ENCODE data around the gene MCF2L.

Gene MCF2L

GRCh38 chr13:113083402-113084061 lies 114.5 kb downstream of the MCF2L start:
- no peak for DNase-seq (ENCODE audit: low read depth)

DNA sequence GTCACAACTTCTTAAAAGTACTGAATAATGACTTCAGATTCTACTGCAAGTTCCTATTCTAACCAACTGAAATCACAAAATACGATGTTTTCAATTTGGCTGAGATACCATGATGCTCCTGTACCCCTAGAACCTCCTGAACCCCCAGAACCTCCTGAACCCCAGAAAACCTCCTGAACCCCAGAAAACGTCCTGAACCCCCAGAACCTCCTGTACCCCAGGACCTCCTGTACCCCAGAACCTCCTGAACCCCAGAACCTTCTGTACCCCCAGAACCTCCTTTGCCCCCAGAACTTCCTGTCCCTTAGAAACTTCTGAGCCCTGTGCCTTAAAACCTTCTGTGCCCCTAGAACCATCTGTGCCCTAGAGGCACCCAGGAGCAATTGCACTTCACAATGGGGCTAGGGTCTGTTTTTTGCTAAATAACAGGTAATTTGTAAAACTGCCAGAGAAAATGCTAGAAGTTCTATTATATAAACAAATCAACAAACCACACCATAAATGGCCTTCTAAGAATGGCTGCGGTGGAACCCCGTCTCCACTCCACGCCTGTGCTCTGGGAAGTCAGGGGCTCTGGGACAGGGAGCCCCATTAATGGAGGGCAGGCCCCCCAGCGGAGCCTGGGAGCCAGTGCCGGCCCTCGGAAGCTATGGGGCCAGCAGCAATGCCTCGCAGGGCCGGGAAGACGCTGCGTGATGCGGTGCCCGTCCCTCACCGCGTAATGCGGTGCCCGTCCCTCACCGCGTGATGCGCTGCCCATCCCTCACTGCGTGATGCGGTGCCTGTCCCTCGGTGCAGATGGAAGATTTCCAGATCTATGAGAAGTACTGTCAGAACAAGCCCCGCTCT lies 115.3 kb downstream of the MCF2L start:
- DNase-seq (ENCODE audit: low read depth), result no peak

DNA sequence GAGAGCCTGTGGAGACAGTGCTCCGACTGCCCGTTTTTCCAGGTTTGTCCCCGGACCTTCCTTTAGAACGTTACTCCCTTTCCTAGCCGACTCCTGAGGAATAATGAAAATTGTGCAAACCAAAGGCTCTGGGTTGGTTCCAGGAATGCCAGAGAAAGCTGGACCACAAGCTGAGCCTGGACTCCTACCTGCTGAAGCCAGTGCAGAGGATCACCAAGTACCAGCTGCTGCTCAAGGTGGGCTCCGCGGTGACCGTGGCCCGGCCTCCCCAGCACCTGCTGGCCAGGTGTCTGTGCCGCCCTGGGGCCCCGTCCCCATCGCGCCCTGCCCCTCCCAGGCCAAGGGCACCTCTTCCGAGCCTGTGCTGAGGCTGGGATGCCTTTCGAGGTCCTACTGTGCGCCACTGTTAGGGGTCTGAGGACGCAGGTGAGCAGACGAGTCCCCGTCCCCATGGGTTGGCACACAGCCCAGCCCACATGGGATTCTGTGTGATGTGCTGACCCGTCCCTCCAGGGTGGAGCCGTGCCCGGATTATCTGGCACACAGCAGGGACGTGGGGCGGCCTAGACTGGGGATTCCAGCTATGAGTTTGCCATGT lies 116.0 kb downstream of the MCF2L start:
- no peak for DNase-seq (ENCODE audit: low read depth)

DNA sequence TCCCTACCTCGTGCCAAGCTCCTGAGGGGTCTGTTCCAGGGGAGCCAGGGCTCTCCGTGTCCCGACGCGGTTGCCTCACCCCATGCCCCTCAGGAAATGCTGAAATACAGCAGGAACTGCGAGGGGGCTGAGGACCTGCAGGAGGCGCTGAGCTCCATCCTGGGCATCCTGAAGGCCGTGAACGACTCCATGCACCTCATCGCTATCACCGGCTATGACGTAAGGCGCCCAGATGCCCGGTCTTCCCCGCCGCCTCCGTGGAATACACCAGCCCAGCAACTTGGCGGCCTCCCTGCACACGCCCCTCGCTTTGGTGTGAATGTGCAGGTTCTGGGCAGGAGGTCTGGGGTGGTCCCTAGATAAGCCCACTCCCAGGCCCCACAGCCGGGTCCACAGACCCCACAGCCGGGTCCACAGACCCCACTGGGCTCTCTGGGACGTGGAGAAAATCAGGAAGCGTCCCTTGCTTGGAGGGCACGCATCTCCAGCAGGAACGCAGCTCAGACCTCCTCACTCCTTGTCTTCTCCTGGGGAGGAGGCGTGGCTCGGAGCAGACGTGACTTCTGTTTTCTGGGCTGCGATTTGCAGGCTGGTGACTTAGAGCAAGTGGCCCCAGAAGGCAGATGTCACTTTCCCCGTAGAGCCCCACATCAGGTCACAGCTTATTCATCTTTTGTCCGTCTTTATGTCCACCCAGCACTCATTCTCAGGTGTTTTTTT lies 117.2 kb downstream of the MCF2L start:
- no peak for DNase-seq (ENCODE audit: low read depth)

GRCh38 chr13:113086991-113087922 lies 118.2 kb downstream of the MCF2L start:
- no peak for DNase-seq (ENCODE audit: low read depth)

GRCh38 chr13:113087923-113088690 lies 119.1 kb downstream of the MCF2L start:
- DNase-seq (ENCODE audit: low read depth), result no peak

- no peak for DNase-seq (ENCODE audit: low read depth)
Measured at GRCh38 chr13:113088691-113089020, 119.6 kb downstream of the MCF2L start.

- no peak for DNase-seq (ENCODE audit: low read depth)
Measured at GRCh38 chr13:113089693-113090414, 120.8 kb downstream of the MCF2L start.

DNA sequence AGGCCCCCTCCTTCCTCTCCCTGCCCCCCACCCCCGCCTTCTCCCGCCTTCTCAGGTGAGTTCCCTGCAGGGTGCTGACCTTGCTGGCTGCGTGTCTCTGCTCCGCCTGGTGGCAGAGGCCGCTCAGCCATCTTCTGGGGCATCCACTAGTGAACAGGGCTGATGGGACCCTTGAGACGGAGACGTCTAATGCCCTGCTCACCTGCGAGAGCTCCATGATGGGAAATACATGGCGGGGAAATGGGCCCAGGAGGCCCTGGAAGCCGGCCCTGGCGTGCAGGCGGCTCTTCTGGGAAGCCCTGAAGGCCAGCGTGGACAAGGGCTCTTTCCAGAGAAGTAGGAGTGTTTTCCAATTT lies 121.4 kb downstream of the MCF2L start:
- DNase-seq (ENCODE audit: low read depth), result no peak

- DNase-seq (ENCODE audit: low read depth), result no peak
Measured at GRCh38 chr13:113090806-113091205, 121.8 kb downstream of the MCF2L start.

DNA sequence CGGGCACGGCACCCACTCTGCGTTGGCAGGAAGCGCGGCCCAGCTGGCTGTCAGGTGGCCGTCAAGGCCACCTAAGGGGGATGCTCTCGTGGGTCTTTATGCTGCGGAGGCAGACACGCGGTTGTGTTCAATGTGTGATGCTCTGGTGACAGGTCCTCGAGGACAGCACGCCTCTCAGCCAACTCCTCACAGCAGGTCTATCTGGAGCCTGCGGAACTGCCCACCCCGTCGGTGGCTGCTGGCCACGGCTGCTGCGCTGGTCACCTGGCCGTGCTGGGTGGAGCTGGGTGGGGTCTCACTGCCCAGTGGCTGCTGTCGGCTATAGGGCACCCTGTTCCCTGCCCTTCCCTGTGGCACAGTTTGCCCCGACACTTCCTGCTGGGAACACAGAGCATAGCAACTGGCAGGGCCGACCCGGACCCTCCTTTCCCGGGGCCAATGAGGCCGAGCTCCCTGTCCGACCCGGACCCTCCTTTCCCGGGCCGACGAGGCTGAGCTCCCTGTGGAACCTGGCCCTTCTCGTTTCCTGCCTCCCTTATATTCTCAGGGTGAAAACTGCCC lies 122.3 kb downstream of the MCF2L start:
- DNase-seq (ENCODE audit: low read depth), result no peak

DNA sequence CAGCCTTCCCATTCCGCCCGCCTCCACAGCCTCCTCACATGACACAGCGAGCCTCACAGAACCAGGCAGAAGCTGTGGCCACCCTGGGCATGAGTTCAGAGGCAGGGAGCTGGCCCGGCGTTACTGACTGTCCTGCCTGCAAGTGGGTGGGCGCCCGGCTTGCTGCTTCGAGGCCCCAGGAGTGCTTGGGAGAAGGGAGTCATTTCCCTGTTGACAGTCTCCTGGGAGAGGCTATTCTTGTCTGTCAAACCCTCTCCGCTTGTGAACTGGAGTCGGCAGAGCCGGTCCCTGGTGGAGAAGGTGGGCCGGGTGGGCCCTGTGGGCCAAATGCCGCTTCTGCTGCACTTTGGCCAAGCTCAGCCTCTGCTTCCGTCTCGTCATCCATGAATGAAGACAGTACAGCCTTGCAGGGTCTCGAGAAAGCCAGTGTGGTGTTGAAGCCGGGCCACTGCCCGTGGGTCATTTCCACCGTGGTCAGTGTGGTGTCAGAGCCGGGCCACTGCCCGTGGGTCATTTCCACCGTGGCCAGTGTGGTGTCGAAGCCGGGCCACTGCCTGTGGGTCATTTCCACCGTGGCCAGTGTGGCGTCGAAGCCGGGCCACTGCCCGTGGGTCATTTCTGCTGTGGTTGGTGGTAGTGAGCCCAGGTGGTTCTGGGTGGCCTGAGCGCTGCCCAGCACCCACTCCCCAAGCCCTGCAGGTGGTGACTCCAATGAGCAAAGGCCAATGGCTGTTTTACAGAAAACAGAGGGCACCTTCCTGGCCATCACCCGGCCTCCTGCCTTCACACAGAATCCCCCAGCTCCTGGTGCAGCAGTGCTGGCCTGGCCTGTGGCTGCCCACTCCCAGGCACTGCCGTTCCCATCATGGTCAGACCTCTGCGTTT lies 123.1 kb downstream of the MCF2L start:
- no peak for DNase-seq (ENCODE audit: low read depth)

DNA sequence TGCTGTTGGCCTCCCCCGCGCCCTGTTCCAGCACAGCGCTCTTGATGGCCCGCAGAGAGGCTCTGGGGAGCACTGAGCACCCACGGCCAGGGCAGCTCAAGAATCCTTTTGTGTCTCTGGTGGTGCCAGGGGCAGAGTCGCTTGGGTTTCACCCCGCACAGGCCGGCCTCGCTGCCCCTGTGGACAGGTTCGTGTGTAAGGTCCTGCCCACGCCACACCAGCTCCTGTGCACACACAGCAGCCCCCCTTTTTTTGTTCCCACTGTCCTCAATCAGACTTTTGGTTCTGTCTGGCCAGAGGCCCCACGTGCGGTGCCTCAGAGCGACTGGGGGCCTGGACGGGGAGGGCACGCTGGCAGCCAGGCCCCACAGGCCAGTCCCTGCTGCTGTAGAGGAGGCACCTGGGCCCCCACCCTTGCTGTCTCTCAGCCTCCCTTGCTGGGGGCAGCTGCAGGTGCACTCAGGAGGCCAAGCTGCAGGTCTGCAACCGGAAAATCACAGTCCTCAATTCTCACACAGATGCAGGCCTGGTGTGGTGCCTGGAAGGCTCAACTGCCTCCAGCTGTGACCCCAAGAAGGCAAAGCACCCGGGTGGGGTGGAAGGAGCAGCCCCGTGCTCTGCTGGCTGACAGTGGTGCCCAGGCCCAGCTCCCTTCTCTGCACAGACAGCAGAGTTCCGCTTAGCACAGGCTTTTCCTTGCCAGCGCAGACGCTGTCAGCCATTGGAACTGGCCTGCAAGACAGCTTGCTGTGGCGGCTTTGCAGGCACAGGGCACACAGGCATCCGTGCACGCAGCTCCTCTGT lies 124.0 kb downstream of the MCF2L start:
- DNase-seq (ENCODE audit: low read depth), result no peak

- DNase-seq (ENCODE audit: low read depth), result no peak
Measured at GRCh38 chr13:113093580-113094409, 124.8 kb downstream of the MCF2L start.

DNA sequence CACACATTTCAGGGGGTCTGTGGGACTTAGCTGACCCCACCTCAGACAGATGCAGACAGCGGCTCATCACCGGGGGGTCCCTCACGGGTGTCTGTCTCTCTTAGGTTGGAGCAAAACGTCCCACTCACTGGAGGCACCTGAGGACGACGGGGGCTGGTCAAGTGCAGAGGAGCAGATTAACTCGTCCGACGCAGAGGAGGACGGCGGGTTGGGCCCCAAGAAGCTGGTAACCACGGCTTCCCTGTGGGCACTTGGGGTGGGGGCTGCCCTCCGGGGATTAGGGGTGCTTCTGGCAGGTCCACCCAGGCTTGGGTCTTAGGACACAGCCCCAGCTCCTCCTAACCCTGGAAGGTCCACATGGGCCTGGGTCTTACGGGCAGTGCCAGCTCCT lies 125.4 kb downstream of the MCF2L start:
- no peak for DNase-seq (ENCODE audit: low read depth)

DNA sequence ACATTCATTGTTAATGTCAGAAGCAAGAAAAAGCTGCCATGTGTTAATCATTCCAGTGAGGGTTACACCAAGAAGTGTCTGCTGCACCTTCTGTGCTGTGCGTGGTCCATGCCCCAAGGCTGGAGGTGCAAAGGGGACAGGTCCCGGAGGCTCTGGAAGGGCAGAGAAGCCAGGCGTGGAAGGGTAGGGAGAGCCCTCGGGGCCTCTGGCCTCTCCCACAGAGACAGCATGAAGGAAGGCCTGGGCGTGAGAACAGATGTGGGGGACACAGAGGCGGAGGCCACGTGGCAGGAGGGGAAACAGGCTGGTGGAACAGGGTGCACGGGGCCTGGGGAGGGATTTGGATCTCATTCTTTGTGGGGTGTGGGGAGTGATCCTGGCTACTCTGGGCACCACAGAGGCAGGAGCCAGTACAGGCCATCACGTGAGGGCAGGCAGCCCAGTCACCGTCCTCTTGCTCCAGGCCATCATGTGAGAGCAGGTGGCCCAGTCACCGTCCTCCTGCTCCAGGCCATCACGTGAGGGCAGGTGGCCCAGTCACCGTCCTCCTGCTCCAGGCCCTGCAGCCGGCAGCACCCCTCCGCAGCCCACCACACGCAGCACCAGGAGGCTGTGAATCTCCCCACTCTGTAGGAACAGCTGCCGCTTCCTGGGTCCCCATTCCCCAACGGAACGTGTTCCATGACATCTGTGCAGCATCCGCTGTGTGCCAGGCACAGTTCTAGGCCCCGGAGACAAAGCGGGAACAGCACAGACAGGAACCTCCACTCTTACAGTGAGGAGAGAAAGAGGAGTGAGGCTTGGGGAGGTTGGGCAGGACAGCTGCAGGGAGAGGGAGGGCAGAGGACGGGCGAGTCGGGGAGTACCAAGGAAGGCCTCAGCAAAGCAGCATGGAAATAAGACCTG lies 126.4 kb downstream of the MCF2L start:
- no peak for DNase-seq (ENCODE audit: low read depth)

All from T follicular helper cell (primary cell).